ENCODE measurements around the gene EIF3L. TPM values are rescaled to one million over a fixed set of nuclear protein-coding genes. Genes with fewer than 3 reads are reported as not detected.

The EIF3L gene
- total RNA-seq, 1 donor from 2014 or later, result 325 TPM

GRCh38 chr22:37855462-37855861 lies 6.2 kb downstream of the EIF3L start:
- H3K36me3 Mint-ChIP-seq (ENCODE audit: low read depth), result peaks cover 36% of the 10 kb centered on the region
- no peak overlapping the region for H3K27ac Mint-ChIP-seq (ENCODE audit: unreplicated experiment)
- peaks cover 20% of the 10 kb centered on the region for H3K4me1 Mint-ChIP-seq (ENCODE audit: low read depth)
- DNase-seq (ENCODE audit: low spot score), result no peak
- H3K4me3 Mint-ChIP-seq (ENCODE audit: unreplicated experiment), result no peak overlapping the region
- no peaks in the 10 kb centered on the region for H3K27me3 Mint-ChIP-seq (ENCODE audit: low read depth)
- TF ChIP-seq CTCF (IDR thresholded peaks at IDR 0.05), result no peak
- no peaks in the 10 kb centered on the region for H3K9me3 Mint-ChIP-seq (ENCODE audit: low read depth)

GRCh38 chr22:37860796-37861421 lies 11.7 kb downstream of the EIF3L start:
- DNase-seq (ENCODE audit: low spot score), result no peak
- Mint-ChIP-seq H3K4me1 (ENCODE audit: low read depth) (peaks cover 12% of the 10 kb centered on the region), H3K36me3 (ENCODE audit: low read depth) (peaks cover 35% of the 10 kb centered on the region), H3K4me3 (ENCODE audit: unreplicated experiment) (no peak overlapping the region), H3K27ac (ENCODE audit: unreplicated experiment) (peak overlapping the region; percentile 91), H3K27me3 (ENCODE audit: low read depth) (no peaks in the 10 kb centered on the region), H3K9me3 (ENCODE audit: low read depth) (no peaks in the 10 kb centered on the region)
- no peak for TF ChIP-seq CTCF (IDR thresholded peaks at IDR 0.05)

GRCh38 chr22:37862570-37863325 lies 13.5 kb downstream of the EIF3L start:
- H3K4me3 Mint-ChIP-seq (ENCODE audit: unreplicated experiment), result no peak overlapping the region
- TF ChIP-seq CTCF (IDR thresholded peaks at IDR 0.05), result no peak
- DNase-seq (ENCODE audit: low spot score), result no peak
- no peak overlapping the region for H3K27ac Mint-ChIP-seq (ENCODE audit: unreplicated experiment)
- H3K27me3 Mint-ChIP-seq (ENCODE audit: low read depth), result no peaks in the 10 kb centered on the region
- peaks cover 32% of the 10 kb centered on the region for H3K36me3 Mint-ChIP-seq (ENCODE audit: low read depth)
- H3K4me1 Mint-ChIP-seq (ENCODE audit: low read depth), result peaks cover 12% of the 10 kb centered on the region
- H3K9me3 Mint-ChIP-seq (ENCODE audit: low read depth), result no peaks in the 10 kb centered on the region

GRCh38 chr22:37865510-37865909 lies 16.3 kb downstream of the EIF3L start:
- H3K27ac Mint-ChIP-seq (ENCODE audit: unreplicated experiment), result no peak overlapping the region

More at GRCh38 chr22:37865510-37865909, 16.3 kb downstream of the EIF3L start:
- Mint-ChIP-seq H3K27me3 (ENCODE audit: low read depth) (no peaks in the 10 kb centered on the region), H3K4me1 (ENCODE audit: low read depth) (peaks cover 4% of the 10 kb centered on the region), H3K4me3 (ENCODE audit: unreplicated experiment) (no peak overlapping the region), H3K36me3 (ENCODE audit: low read depth) (peaks cover 37% of the 10 kb centered on the region), H3K9me3 (ENCODE audit: low read depth) (no peaks in the 10 kb centered on the region)
- no peak for TF ChIP-seq CTCF (IDR thresholded peaks at IDR 0.05)
- DNase-seq (ENCODE audit: low spot score), result no peak

All from chondrocyte (in vitro differentiated cells).